Neural progenitor cell (in vitro differentiated cells): ENCODE data around the gene ZNF230.

ENCODE experiments used
- EZH2 ChIP-seq: fragments of 200-600 bp; sonication (generic); IDR thresholded peaks from 2 replicates; pipeline ENCODE4 v1.6.1; 2017; ENCODE audit warnings: antibody characterized with exemption, mild to moderate bottlenecking, moderate library complexity
- EZH2phosphoT487 ChIP-seq: fragments of 200-600 bp; sonication (generic); IDR thresholded peaks from 2 replicates; pipeline ENCODE4 v1.6.1; 2017; ENCODE audit warnings: antibody characterized with exemption
- TF ChIP-seq, protein P1 (sequence below): fragments of 200-600 bp; sonication (generic); IDR thresholded peaks from 2 replicates; pipeline ENCODE4 v1.5.1; 2017; ENCODE audit warnings: antibody characterized with exemption, mild to moderate bottlenecking

DNA sequence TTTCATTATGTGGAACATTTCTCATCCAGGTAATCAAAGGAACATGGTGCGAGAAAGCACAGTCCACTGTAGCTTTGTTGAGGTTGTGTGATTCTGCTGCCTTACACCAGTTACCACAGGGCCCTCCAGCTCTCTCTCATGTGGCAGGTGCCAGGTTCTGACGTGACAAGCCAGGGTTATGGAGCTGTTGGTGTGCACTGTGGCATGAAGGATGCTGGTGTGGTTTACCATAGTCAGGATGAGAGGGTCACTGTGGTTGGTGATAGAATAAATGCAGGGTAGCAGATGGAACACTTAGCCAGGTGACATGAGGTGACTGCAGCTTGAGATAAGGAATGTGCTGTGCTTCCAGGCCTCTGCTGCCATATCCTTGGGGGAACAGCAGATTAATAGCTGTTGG is 56.5 kb downstream of the ZNF230 start:
- TF ChIP-seq, protein P1, sequence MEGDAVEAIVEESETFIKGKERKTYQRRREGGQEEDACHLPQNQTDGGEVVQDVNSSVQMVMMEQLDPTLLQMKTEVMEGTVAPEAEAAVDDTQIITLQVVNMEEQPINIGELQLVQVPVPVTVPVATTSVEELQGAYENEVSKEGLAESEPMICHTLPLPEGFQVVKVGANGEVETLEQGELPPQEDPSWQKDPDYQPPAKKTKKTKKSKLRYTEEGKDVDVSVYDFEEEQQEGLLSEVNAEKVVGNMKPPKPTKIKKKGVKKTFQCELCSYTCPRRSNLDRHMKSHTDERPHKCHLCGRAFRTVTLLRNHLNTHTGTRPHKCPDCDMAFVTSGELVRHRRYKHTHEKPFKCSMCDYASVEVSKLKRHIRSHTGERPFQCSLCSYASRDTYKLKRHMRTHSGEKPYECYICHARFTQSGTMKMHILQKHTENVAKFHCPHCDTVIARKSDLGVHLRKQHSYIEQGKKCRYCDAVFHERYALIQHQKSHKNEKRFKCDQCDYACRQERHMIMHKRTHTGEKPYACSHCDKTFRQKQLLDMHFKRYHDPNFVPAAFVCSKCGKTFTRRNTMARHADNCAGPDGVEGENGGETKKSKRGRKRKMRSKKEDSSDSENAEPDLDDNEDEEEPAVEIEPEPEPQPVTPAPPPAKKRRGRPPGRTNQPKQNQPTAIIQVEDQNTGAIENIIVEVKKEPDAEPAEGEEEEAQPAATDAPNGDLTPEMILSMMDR, result no peak
- TF ChIP-seq EZH2 (no peak), EZH2phosphoT487 (no peak)
